NCI-H345 (cell line): ENCODE measurements around the gene OR8J3.
"Not testable (repeated sequence)": the region's sequence is repeated elsewhere in the genome, so short reads cannot be mapped to it uniquely, and the experiment has no call there.

Experiments used
- DNase-seq: peaks from one replicate; lab custom pipeline; 2025; lab: John Stamatoyannopoulos, UW

Gene OR8J3, protein sequence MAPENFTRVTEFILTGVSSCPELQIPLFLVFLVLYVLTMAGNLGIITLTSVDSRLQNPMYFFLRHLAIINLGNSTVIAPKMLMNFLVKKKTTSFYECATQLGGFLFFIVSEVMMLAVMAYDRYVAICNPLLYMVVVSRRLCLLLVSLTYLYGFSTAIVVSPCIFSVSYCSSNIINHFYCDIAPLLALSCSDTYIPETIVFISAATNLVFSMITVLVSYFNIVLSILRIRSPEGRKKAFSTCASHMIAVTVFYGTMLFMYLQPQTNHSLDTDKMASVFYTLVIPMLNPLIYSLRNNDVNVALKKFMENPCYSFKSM

GRCh38 chr11:56140151-56140661 is at the start of gene OR8J3:
TSS of gene OR8J3 (minus strand) at chr11:56140201. CDS start at chr11:56137718, 2,483 bp downstream.
- DNase-seq: no peak

GRCh38 chr11:56188602-56189001 is 48.6 kb upstream of the OR8J3 start:
- DNase-seq: no peak

- no peak for DNase-seq
Measured at GRCh38 chr11:56183459-56183858, 43.5 kb upstream of the OR8J3 start.

DNA sequence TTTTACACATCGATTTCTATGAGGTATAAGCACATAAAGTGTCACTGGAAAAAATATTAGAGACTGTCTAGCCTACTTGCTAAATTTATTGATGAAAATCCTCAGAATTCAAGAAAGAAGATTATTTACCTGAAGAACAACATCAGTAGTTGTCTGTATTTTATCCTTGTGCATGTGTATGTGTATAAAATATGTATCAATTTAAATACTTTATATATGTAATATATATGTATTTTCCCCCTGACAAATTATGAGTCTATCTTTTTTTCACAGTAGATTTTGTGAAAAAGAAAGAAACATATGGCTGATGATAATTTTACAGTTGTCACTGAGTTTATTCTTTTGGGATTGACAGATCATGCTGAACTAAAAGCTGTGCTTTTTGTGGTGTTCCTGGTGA is 36.3 kb upstream of the OR8J3 start, which contains the start of gene OR5J2:
Gene OR5J2 (plus strand): TSS at position 301 of the 400 bp plus-strand sequence. CDS start 0 bp downstream, at position 301.
- DNase-seq: no peak

- no peak for DNase-seq
Measured at GRCh38 chr11:56172256-56172830, 32.3 kb upstream of the OR8J3 start.

DNA sequence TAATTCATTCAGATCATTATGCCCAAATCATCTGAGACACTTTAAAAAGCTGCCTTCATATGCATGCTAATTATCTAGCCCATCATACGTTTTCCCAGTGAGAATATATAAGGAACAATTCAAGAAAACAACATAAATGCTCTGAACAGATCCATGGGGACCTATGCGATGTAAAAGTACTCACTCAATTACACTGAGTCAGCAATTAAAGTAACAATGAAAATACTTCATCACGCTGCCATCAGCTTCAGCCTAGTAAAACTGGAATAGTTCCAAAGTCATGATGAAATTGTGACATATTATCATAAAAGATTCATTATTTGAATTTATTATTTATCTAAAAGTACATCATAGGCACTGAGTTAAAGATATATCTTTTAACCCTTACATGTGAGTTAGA is 23.8 kb upstream of the OR8J3 start:
- no peak for DNase-seq

- DNase-seq: no peak
Measured at GRCh38 chr11:56160217-56160616, 20.2 kb upstream of the OR8J3 start, which contains the start of gene OR8K5. TSS of gene OR8K5 (minus strand) at chr11:56160317. CDS start at chr11:56160317, 0 bp downstream.

DNA sequence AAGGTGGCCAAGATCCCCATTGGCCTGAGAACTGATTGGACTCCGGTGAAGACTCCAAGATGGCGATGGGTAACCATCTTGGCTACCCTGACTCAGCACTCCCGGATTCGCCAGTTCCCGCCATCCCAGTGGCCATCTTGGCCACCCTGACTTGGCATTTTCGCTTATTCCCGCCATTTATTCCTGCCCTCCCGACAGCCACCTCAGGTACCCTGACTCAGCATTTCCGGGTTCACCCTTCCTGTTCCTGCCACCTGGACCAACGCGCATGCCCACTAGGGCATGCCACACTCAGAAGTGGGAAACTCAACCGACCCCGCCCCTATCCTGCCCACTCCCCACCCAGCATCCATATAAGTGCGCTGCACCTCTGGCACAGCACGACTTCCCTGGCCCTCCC is 12.3 kb upstream of the OR8J3 start:
- no peak for DNase-seq

DNA sequence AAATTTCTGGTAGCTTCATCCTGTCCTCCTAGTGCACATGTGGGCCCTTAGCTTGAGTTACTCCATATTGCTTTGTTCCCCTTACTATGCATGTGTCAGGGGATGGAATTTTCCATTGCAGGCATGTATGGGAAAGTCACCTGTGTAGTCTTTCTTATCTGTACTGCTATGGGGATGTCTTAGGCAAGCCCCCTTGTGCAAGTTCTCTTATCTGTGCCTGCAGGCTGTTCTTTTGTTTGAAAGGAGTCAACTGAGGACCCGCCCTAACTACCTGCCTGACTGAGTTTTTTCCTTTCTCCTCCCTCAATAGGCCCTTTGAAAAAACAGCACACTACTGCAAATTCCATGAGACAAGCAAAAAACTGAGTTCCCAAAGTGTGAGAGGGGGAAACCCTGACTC is 11.4 kb upstream of the OR8J3 start:
- DNase-seq: no peak

DNA sequence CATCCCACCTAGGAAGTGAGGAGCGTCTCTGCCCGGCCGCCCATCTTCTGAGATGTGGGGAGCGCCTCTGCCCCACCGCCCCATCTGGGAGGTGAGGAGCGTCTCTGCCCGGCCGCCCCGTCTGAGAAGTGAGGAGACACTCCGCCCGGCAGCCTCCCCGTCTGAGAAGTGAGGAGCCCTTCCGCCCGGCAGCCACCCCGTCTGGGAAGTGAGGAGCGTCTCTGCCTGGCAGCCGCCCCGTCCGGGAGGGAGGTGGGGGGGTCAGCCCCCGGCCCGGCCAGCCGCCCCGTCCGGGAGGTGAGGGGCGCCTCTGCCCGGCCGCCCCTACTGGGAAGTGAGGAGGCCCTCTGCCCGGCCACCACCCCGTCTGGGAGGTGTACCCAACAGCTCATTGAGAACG is 3.7 kb upstream of the OR8J3 start:
- DNase-seq: not testable (repeated sequence)

DNA sequence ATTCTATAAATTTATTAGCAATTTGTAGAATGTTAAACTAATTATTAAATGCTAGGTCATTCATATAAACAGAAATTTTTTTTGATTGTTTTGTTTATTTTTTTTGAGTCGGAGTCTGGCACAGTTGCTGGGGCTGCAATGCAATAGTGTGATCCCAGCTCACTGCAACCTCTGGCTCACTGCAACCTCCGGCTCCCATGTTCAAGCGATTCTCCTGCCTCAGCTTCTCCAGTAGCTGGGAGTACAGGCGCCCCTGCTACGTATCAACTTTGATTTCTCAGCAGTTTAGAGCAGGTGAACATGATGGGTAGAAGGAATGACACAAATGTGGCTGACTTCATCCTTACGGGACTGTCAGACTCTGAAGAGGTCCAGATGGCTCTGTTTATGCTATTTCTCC is 17.9 kb downstream of the OR8J3 start, which contains the start of gene OR8H3:
Gene OR8H3 (plus strand): TSS at position 301 of the 400 bp plus-strand sequence. CDS start 0 bp downstream, at position 301.
- DNase-seq: no peak

- no peak for DNase-seq
Measured at GRCh38 chr11:56103210-56103737, 36.7 kb downstream of the OR8J3 start, which contains the start of gene OR8H2. TSS of gene OR8H2 (plus strand) at chr11:56103687. CDS start at chr11:56105043, 1,356 bp downstream.

- no peak for DNase-seq
Measured at GRCh38 chr11:56093008-56093407, 47.0 kb downstream of the OR8J3 start, which contains the start of gene OR8I2. TSS of gene OR8I2 (plus strand) at chr11:56093308. CDS start at chr11:56093308, 0 bp downstream.

DNA sequence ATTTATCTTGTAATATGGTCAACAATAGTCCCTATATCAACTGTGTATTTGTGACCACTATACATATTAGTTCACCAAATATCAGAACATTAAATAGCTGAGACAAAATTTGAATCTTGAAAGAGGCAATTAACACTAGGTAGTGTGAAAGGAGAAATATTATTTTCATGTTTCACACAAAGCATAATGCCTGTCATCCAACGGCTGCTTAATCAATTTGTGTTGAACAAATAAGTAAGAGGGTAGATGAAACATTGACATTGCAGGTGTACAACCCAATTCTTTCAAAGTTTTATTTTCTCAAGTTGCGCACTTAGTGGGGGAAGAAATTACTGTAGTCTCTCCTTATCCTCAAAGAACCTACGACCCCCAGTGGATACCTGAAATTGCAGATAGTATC is 50.3 kb downstream of the OR8J3 start:
- DNase-seq: no peak
